ENCODE results near the gene ARHGAP22.
"Not testable (repeated sequence)": the region's sequence is repeated elsewhere in the genome, so short reads cannot be mapped to it uniquely, and the experiment has no call there.

The ARHGAP22 gene

DNA sequence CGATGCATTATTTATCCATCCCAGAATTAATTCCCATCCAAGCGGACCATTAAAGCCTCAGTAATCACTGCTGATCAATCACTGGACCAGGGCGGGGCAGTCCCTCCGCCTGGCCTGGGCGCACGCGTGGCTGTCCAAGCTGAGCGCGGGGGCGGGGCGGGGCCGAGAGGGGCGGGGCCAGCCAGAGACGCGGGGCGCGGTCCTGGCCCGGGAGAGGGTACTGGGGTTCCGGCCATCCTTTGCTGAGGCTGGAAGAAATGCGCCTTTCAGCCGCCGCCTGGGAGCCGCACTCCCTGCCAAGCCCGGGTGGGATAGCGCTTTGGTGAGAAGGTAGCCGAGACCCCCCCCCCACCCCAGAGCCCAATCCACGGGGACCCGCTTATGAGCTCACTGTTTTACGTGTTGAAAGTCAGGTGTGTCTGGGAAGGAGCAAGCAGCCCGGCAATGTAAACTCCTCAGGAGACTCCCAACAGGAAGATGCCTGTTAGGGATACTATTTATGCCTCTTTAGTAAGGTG, at the start of gene ARHGAP22:
ARHGAP22 (minus strand) TSS at position 83 of the 518 bp plus-strand sequence. CDS start 277 bp downstream, outside the sequence.
- no peak for DNase-seq

- DNase-seq: no peak
Observed at GRCh38 chr10:48653944-48654698, 49.2 kb upstream of the ARHGAP22 start.

DNA sequence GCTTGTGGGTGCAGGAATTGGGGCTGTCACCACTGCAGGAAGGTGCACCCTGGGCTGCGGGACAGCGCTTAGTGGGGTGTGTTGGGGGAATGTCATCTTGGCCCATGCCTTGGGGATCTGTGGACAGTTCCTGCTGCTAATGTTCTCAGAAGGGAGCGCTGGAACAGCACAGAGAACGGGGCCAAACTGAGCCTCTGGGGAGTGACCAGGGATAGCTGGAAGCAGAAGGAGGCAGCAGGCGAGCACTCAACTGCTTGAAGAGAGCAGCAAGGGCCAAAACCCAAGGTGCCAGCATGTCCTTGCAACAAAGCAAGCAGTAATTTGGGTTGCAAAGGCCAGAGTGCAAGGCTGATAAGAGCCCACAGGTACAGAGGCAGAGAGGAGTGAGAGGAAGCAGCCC, 48.5 kb upstream of the ARHGAP22 start:
- no peak for DNase-seq

GRCh38 chr10:48652344-48652743, 47.5 kb upstream of the ARHGAP22 start:
- no peak for DNase-seq

DNA sequence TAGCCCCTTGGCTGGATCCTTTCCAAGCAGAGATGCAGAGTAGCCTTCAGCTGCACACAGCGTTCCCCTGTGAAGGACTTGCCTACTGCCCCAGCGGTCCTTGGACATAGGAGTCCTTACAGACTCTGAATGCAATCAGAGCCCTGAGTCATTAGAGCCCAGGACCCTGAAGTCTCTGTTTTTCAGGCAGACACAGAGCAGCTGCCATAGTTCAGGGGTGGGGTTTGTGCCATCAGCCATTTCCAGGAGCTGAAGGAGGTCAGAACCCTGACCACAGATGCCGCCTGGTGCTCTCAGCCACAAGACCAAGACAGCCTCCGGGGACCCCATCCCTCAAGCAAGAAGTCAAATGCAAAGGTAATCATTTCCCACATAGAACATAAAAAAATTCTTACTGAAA, 47.0 kb upstream of the ARHGAP22 start:
- no peak for DNase-seq

GRCh38 chr10:48651293-48651692, 46.4 kb upstream of the ARHGAP22 start:
- DNase-seq: no peak

DNA sequence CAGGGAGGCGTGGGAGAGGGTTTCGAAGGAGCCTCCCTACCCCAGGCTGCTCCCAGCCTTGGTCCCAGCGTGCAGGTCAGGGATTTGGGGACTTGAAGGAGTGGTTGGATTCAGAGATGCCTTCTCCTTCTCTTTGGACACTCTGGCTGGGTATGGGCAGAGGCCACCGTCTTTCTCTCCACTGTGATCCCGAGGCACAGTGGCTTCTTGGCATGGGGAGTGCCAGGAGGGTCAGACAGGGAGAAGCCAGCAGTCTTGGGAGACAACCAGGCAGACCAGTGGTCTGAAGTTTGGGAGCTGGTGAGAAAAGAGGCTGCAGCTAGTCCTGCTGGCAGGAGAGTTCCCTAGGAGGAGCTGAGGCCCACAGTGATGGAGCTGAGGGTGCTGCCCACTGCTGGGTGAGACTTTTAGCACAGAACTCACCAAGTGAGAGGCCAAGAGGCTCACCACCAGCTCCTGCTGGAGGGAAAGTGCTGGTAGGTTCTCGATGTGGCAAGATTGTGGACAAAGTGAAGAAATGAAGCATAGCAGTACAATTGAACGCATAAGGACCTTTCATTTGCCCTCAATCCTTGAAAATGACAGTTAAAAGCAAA, 44.6 kb upstream of the ARHGAP22 start:
- no peak for DNase-seq

- no peak for DNase-seq
Observed at GRCh38 chr10:48648172-48648942, 43.5 kb upstream of the ARHGAP22 start.

DNA sequence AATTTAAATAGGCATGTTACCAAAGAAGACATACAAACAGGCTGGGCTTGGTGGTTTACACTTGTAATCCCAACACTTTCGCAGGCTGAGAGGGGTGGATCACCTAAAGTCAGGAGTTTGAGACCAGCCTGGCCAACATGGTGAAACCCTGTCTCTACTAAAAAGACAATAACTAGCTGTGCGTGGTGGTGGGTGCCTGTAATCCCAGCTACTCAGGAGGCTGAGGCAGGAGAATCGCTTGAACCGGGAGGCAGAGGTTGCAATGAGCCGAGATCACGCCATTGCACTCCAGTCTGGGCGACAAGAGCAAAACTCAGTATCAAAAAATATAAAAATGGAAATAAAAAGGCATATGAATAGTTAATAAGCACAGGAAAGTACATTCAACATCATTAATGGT, 42.2 kb upstream of the ARHGAP22 start:
- DNase-seq: not testable (repeated sequence)

- DNase-seq: no peak
Observed at GRCh38 chr10:48645600-48645999, 40.7 kb upstream of the ARHGAP22 start.

DNA sequence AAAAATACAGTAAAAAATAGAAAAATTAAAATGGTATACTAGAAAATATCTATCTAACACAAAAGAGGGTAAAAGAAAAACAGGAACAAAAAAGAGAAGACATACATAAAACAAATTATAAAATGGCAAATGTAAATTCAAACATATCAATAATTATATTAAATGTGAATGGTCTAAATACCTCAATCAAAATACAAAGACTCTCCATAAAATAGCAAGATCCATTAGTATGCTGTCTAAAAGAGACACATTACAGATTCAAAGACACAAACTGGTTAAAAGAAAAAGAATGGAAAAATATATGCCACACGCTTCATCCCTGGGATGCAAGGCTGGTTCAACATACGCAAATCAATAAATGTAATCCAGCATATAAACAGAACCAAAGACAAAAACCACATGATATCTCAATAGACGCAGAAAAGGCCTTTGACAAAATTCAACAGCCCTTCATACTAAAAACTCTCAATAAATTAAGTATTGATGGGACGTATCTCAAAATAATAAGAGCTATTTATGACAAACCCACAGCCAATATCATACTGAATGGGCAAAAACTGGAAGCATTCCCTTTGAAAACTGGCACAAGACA, 36.3 kb upstream of the ARHGAP22 start:
- not testable (repeated sequence) for DNase-seq

GRCh38 chr10:48640326-48640725, 35.5 kb upstream of the ARHGAP22 start:
- DNase-seq: no peak

DNA sequence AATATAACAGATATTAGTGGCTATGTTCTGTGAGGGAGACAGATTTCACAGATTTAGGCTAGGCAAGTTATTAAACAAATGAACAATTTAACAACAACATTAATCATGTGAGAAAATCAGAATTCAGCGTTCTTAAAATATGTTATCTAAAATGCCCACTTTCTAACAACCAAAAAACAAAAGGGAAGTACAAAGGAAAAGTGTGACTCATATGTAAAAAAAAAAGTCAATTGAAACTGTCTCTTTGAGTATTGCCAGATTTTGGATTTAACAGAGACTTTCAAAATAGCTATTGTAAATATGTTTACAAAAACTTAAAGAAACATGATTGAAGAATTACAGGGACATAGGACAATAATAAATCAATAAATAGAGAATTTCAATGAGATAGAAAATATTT, 34.8 kb upstream of the ARHGAP22 start:
- DNase-seq: no peak

- no peak for DNase-seq
Observed at GRCh38 chr10:48638739-48639527, 34.1 kb upstream of the ARHGAP22 start.

DNA sequence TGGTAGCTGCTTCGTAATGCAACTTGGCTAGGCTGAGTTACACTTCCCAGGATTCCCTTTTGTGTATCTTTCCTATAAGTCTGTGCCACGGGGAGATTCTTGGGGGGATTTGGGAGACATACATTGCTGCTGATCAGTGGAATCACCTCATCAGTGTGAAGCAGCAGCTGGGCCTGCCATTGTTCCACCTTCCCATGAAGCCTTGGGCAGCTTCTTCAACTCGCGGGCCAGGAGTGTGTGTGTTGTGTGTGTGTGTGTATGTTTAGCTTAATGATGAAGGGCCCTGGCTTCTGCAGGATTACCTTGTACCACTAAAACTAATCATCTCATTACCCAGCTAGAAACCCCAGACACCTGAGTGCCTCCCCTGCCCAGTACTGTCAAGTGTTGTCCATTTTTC, 33.3 kb upstream of the ARHGAP22 start:
- DNase-seq: no peak

DNA sequence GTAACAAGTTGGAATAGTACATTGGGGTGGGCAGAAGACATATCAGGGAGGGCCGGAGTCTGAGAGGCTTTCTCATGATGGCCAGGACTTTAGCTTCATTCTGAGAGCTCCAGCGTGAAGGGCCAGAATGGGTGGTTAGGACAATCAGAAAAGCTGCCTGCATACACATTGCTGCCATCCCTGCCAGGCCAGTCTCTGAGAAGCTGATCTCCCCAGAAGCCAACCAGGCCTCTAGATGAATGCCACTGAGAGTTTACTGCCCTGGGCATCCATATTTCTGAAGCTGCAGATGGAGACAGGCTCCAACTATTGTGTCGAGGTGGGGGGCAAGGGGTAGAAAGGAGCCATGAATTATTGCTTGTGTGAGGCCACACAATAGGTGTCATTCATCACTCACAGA, 32.0 kb upstream of the ARHGAP22 start:
- DNase-seq: no peak

- DNase-seq: no peak
Observed at GRCh38 chr10:48636231-48636630, 31.4 kb upstream of the ARHGAP22 start.

DNA sequence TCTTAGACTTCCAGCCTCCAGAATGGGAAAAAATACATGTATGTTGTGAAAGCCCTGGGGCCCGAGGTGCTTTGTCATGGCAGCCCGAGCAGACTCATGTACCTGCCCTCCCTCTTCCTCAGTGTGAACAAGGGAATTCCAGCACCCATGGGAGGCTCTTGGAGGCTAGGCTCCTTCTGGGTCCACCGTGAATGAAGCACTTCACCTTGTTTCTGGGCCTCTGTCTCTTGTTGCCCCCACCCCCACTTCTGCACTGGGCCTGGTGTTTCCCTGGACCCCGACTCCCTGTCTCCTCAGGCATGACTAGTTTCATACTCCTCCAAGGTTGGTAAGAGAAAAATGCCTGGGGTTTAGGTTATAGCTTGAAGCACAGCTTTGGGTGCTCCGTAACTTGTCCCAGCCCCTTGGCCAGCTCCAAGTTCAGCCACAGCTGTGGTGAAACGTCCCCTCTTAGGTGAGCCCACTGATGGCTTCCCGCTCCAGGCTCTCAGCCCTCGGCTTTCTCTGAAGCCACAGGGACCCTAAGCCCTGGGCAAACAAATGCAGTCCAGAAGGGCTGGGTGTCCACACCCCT, 30.2 kb upstream of the ARHGAP22 start:
- no peak for DNase-seq

DNA sequence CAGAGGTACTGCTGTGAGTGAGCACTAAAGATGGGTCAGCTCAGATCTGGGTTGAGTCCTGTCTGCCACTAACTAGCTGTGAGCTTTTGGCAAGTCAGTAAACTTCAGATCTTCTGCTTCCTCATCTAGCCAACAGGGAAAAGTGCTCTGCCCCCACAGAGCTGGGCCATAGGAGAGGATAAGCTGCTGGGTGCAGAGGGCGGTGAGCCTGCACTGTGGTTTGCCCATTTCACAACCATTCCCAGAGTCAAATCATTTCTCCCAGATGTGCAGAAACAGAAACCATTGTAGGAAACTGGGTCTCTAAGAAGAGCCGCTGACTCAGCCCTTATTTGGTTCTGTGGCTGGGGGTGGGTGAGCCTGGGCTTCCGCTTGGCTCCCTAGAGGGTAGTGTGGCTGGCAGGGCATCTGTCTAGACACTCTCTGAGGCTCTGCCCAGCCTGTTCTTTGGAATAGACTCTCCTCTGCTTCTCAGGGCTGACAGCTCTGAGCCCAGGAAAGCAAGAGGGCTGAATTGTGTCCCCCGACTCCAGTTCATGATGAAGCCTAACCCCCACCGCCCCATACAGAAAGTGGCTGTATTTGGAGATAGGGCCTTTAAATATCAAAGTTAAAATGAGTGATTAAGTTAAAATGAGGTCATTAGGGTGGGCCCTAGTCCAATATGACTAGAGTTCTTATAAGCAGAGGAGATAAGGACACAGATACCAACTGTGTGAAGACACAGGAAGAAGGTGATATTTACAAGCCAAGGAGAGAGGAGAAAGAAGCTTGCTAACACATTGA, 29.5 kb upstream of the ARHGAP22 start:
- peak; percentile 21 for DNase-seq

DNA sequence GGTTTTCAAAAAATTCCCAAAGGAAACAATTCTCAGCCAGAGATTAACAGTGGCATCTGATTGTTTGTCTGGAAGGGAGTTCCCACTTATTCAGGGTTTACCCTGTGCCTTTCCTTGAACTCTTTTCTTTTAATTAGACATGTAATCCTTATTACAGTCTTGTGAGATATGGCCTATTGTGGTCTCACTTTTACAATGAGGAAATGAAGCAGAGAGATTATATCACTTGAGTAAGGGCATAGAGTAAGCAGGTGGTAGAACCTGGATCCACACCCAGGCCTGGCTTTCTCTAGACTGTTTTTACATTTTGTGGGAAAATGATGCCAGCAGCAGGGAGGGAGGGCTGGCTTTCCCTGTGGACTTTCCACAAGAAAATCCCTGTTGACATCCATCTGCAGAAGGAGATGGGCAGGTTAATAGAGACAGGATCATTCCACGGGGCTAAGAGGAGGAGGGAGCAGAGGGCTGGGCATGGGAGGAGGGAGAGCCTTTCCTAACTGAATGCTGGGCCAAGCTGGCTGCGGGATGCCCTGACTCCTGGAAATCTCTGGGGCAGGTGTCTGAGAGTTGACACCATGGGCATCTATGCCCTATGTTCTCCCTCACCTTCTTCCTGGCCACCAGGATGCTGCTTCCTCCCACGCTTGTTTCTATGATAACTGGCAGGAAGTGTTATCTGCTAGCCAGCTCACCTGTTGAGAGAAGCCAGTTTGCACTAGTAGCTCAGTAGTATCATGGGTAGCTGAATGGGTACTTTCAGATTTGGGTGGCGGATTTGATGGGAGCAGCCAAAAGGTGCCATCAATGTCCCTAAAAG, 28.7 kb upstream of the ARHGAP22 start:
- no peak for DNase-seq
